ENCODE results near the gene CTAG2. TPM values are rescaled to one million over a fixed set of nuclear protein-coding genes. Genes with fewer than 3 reads are reported as not detected.
"Not testable (repeated sequence)": the region's sequence is repeated elsewhere in the genome, so short reads cannot be mapped to it uniquely, and the experiment has no call there.

Gene CTAG2
- not detected for polyA plus RNA-seq (2013, experiment 1 of 2; ENCODE audit: insufficient read length)
- not detected for polyA plus RNA-seq (2013, experiment 2 of 2; ENCODE audit: insufficient read length)

DNA sequence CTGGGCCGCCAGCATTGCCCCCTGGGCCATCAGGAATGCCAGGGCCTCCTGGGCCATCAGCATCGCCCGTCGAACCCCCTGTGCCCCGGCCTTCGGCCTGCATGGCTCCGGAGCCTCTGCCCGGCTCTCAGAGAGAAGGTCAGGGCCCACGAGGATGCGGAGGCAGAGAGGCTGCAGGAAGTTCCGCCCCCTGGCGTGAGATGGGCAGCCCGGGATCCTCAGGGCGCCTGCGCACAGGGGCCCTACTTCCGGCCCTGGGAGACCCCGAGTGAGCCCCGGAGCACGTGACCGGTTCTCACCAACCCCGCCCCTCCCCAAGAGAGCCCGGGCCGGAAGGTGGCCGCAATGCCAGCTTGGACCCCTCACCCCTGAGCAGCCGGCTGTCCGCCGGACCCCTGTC, at the start of gene CTAG2:
CTAG2 (minus strand) TSS at position 167 of the 400 bp plus-strand sequence; CDS start at position 103, 64 bp downstream.
- DNase-seq, result not testable (repeated sequence)

DNA sequence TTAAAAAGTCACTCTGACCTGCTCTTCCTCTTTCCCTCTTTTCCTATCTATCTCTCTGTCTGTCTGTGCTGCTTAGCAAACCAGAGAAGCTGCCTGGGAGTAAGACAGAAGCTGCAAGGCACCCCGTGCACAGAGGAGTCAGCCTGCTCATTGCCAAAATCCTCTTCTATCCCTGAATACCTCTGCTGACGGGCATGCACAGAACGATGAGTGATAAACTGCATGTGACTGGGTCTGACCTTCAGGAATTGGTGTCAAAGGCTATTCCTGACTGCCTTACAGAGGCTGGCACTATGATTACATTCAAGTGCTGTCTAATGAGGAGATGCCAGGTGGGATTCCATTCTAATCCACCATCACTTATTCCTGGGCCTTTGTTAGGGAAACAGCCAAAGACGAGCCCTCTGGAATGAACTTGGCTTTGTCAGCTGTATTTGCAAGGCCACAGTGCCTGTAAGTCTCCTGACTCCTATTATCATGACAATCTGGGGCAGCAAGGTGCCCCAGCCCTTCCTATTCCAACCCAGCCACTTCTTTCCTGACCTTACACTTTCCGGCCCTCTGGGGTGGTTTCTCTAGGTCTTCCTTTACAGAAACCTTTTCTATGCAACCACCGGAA, 45.4 kb upstream of the CTAG2 start:
- no peak for DNase-seq

DNA sequence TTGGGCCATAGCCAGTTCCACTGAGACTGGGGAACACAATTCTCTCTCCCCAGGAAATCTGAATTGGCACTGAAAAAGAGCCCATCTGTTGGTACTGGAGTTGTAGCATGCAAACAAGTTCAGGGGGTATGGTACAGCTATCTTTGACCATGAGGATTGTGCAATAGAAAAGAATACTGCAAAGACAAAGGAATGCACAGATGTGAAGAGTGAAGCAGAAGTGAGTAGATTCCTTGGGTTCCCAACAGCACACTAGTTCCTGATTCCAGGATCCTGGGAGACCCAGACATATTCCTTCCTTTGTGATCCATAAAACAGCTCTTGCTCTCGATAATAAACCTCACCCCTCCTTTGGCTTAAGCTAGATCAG, 43.3 kb upstream of the CTAG2 start:
- DNase-seq, result no peak

DNA sequence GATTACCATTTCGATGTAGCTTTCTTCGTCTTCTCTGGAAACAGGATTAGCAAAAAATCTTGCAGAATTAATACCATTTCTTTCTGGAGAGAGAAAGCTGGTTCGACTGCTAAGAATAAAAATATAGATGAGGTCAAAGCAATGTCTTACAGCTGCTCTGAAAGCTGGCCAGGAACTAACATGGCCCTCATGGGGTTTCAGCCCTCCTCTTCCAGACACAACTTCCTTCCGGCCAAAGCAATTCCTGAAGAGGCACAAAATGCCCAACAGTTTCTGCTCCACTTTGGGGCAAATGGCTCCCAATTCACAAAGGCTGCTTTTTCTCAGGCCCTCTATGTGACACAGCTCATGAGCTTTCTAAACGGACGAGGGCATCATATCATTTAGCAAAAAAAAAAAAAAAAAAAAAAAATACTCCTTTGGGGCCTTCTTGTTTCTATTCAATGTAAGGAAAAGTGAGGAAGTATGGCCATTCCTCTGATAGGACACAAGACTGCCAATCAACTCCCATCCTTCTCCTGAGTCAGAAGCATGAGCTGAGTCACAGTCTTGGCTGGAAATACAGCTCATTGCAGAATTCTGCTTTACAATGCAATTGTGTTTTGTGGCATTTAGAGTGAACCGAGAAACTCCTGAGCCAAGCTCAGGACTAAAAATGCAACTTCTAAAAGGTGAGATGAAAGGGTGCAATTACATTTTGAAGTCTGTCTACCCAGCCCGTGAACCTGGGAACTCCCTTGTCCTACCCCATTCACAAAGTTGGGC, 42.7 kb upstream of the CTAG2 start:
- DNase-seq, result peak; percentile 79

DNA sequence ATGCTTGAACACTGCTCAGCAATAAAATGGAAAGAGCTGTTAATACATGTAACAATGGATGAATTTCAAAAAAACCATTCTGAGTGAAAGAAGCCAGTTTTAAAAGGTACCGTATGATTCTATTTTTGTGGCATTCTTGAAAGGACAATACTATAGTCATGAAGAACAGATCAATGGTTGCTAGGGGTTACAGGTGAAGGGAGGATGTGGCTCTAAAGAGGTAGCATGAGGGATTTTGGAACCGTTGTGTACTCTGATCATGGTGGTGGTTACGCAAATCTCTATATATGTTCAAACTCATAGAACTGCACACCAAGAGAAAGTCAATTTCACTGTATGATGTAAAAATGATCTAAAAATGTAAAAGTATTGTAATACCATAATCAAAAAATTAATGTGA, 40.0 kb upstream of the CTAG2 start:
- DNase-seq, result no peak

DNA sequence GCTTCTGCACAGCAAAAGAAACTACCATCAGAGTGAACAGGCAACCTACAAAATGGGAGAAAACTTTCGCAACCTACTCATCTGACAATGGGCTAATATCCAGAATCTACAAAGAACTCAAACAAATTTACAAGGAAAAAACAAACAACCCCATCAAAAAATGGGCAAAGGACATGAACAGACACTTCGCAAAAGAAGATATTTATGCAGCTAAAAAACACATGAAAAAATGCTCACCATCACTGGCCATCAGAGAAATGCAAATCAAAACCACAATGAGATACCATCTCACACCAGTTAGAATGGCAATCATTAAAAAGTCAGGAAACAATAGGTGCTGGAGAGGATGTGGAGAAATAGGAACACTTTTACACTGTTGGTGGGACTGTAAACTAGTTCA, 37.1 kb upstream of the CTAG2 start:
- not testable (repeated sequence) for DNase-seq

DNA sequence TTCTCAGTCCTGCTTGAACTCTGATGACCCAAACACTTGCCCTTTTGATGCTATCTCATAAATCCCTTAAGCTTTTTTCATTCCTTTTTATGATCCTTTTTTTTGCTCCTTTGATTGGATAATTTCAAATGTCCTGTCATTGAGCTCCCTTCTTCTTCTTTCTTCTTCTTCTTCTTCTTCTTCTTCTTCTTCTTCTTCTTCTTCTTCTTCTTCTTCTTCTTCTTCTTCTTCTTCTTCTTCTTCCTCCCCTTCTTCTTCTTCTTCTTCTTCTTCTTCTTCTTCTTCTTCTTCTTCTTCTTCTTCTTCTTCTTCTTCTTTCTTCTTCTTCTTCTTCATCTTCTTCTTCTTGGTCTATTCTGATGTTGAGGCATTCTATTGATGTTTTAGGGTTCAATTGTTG, 18.7 kb upstream of the CTAG2 start:
- DNase-seq, result not testable (repeated sequence)

DNA sequence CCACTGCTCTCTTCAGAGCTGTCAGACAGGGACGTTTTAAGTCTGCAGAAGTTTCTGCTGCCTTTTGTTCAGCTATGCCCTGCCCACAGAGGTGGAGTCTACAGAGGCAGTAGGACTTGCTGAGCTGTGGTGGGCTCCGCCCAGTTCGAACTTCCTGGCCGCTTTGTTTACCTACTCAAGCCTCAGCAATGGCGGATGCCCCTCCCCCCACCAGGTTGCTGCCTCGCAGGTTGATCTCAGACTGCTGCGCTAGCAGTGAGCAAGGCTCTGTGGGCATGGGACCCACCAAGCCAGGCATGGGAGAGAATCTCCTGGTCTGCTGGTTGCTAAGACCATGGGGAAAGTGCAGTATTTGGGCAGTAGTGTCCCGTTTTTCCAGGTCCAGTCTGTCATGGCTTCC, 17.5 kb upstream of the CTAG2 start:
- not testable (repeated sequence) for DNase-seq

DNA sequence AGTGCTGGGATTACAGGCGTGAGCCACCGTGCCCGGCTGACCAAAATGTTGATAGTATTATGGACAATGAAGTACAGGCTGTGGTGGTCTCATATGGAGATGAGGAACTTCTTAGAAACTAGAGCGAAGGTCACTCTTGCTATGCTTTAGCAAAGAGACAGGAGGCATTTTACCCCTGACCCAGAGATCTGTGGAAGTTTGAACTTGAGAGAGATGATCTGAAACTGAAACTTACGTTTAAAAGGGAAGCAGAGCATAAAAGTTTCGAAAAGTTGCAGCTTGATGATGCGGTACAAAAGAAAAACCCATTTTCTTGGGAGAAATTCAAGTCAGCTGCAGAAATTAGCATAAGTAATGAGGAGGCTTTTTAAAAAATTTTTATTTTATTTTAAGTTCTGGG, 8.5 kb upstream of the CTAG2 start:
- DNase-seq, result no peak

DNA sequence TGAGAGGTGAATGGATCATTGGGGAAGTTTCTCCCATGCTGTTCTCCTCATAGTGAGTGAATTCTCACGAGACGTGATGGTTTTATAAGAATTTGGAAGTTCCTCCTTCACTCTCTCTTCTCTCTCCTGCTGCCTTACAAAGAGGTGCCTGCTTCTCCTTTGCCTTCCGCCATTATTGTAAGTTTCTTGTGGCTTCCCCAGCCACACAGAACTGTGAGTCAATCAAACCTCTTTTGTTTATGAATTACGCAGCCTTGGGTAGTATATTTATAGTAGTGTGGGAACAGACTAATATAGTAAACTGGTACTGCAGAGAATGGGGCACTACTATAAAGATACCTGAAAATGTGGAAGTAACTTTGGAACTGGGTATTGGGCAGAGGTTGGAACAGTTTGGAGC, 7.8 kb upstream of the CTAG2 start:
- DNase-seq, result no peak

DNA sequence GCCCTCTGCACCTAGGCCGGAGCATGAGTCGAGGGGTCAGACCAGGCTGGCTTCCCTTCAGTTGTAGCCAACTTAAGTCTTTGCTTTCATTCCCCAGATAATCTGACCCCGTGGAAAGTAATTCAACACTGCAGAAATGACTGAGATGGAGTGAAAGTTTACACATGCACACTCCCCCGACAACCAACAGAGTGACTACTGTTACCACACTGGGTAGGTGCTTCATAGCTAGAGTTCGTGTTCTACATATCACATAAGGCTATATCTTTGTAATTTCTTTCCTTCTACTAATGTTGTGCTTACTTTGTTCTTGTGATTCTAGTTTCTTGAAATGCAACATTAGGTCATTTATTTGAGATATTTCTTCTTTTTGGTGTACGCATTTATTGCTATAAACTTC, 7.2 kb upstream of the CTAG2 start:
- DNase-seq, result no peak

DNA sequence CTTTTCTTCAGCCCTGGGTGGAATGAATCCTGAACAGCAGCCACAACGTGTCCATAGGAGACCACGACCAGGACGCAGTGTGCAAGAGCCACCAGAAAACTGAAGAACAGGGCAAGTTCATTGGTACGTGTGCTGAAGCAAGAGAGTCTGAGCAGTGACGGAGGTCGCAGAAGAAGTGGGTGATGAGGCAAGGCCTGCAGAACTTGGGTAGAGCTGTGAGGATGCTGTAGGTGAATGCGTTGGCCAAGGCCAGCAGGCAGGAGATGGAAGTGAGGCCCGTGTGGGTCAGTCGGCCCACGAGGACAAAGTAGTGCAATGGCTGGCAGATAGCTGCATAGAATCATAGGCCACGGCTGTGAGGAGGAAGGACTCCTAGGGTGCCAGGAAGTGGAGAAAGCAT, 5.6 kb upstream of the CTAG2 start:
- no peak for DNase-seq

DNA sequence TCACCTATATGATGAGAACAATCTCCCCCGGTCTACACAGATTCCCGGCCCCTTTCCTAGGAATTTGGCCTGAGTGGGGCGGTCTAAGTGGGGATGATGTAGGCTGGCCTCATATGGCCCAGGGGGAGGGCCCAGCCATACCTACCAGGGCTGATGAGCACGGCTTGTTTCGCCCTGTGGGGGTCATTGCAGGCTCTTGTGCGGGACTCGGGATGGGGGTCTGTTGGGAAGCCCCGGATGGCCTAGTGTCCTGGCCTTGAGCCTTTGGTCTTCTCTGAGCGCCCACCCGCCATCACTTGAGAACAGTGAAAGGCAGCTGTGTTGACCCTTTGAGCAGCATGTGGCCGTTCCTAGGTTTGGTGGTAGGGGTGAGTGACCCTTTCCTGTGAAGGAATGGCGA, 4.8 kb upstream of the CTAG2 start:
- DNase-seq, result no peak

DNA sequence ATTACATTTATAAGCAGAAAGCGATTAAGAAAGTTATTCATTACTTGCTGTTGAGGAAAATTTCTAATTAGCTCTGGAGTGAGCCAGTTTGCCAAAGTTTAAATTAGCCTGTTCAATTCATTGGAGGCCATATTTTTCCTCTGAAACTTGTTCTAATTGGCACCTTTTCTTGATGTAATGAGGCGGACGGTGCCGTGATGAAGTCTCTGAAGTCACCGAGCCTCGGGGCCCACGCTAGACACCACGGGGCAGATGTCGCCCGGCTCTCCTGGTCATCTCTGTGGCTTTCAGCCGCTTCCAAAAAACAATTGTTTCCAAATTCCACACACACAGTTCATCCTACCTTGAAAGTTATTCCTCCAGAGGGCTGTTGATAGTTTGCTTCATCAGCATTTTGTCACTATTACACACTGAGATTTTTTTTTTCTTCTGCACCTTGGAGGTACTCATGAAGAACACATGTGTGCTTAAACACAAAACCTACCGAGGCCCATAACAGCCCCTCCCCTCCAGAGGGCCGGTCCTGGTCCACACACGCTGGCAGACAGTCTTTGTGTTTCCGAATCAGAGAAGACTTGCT, 3.9 kb upstream of the CTAG2 start:
- DNase-seq, result no peak

DNA sequence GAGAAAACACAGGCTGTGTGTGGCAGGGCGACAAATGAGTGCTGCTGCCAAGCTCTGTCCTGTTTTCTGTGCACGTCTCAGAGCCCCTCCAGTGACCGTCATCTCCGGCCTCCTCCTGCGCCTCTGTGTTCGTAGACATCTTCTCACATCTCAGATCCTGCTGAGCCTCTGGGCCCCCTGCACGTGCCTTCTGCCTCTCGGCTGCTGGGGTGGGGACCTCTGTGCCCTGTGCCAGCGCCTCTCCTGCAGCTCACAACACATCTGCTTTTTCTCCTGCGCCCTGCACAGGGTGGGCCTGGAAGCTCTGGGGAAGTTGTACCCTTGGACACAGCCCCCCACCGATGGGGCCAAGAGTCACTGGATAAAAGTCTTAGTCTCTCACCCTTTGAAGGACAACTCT, 2.4 kb upstream of the CTAG2 start:
- DNase-seq, result no peak

DNA sequence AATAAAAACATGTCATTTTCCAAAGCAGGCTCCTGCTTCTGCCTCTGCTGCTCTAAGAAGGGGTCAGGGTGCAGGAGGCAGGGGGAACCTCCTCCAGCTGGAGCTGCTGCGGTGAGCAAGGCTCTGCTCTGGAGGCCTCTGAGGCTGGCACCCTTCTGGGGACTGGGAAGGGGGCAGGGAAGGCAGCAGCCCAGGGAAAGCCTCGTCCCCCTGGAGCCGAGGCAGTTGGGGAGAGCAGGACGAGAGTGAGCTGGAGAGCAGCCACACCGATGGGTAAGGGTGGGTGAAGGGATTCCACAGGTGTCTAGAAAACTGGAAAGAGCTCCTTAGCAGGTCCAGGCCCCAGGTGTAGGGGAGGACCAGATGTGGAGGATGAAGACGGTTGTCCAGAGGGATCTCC, 2.0 kb upstream of the CTAG2 start:
- DNase-seq, result no peak

DNA sequence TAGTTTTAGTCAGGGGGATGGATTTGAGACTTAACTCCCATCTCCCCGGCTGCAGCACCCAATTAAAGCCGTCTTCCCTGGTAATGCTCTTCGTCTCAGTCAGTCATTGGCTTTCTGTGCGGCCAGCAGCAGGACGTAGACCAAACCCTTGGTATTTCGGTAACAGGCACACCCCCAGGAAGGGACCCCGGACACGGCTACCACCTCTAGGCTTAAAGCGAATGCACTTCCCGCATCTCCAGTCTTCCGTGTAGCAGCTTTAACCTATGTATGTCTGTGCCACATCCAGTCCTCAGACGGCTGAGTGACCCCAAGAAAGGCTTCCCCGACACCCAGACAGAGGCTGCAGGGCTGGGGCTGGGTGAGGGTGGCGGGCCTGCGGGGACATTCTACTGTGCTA, 1.5 kb upstream of the CTAG2 start:
- no peak for DNase-seq

DNA sequence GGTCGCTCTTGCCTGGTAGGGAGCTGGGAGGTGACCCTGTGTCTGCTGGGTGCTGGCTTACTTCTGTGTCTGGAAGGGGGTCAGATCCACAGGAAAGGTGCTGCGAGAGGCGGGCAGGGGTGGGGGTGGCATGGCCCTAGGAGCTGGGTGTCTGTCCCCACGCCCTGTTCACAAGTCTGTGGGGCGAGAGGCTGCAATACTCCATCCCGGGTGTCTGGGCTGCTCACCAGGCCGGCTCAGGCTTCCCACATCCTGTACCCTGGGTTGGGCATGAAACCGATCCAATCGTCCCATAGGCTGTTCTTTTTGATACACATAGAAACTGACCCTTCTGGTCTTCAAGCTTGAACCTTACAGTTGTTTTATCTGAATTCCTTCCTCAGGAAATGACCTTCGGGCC, 993 bp upstream of the CTAG2 start:
- DNase-seq, result no peak

DNA sequence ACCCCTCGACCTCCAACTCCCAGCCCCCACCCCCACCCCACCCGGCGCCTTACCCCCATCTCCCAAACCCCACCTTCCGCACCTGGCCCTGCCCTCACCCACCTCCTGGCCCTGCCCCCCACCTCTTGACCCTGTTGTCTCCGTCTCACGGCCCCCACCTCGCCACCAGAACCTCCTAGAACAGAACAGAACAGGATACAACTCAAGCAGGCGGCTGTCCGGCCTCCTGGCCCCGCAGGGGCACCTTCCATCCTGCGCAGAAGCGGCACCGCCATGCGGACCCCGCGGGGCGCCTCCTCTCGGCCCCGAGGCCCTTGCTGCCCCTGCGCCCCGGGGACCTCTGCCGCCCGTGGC, 354 bp downstream of the CTAG2 start:
- DNase-seq, result no peak

DNA sequence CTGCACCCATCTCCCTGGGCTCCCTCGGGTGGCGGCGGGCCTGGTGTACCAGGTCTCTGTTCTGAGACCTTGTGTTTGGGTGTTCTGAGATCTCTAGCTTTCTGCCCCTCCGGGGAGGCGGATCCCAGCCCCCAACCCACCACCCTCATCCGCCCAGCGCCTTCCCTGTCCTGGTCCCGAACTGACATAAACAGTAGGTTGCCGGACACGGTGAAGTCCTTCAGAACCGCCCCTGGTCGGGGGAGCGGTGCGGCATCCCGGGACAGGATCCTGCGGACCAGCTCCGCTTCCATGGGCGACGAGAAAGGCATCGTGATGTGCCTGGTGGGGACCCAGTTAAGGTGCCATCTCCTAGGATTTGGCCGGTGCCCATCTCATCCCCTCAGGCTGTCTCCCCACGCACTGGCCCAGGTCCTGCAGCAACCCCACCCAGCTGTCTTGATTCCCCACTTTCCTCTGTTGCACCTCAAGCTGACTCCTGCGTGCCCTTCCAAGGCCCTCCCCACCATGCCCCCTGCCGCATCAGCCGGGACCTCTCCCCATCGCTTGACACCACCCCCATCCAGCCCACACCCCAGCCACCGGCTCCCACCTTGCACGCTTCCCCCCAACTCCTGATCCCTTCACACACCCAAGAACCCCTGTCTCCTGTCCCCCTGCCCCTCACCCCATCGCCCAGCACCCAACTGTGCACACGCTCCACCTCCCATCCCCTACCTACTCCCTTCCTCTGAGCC, 900 bp downstream of the CTAG2 start:
- no peak for DNase-seq

DNA sequence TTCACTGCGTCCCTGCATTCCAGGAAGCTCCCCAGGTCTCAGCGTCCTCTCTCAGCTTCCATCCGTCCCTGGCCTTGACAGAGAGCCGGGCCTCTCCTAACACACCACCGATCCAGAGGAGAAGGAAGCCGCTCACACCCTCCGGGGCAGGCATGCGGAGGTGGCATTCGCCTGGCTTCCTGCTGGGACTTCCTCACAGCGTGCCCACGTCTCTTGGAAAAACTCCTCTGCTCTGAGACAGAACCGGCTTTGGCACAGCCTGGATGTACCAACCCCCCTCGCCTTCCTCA, 3.2 kb downstream of the CTAG2 start:
- no peak for DNase-seq

DNA sequence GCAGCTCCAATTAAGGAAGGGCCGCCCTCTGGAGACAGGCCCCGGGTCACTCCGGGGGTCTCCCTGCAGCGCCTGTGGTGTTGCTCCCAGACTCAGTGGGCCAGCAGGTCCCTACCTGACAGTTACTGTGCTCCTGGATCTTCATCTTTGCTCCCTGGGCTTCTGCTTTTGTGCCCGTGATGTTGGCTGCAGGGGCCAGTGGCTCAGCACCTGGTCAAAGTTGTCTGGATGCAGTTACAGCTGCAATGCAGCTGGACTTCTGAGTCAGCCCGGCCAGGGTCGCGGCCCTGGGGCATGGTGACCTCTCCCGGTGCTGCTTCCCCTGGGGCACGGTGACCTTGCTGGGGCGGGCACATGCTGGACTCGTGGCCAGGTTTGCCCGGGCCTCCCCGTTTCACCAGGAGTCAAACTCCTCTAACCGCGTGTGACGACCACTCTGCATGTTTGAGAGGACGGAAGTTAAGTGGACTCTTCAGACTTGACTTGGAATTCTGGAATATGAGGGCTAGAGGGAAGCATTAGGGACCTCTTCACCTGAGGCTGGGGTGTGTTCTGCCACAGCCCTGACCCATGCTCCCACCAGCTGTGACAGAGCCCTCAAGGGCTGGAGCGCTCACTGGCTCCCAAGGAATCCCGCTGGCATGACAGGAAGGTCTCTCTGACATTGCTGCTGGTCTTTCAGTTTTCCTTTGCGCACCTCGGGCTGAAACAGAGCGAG, 3.7 kb downstream of the CTAG2 start:
- no peak for DNase-seq

DNA sequence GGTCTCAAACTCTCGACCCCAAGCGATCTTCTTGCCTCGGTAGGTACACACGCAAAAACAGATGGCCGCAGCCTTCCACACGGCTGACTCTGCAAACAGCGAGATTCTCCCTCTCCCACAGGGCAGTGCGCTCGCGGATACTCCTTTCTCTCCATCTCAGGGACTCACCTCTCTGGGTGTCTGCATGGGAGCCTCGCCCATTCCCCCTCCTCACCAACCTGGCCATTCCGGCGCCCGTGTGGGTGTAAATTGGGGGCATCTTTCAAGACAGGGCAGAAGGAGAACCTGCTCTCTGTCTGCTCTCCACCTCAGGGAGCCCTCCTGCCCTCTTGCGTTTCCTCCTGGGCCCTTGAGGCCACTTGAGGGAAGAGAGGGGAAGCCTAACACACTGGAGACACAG, 4.4 kb downstream of the CTAG2 start:
- DNase-seq, result no peak

Data from fibroblast of skin of back (primary cell).